Activated B cell treated with CpG ODN at 0.5 μM for 24 hours (primary cell): ENCODE data around the gene PLCB4. TPM values are rescaled to one million over a fixed set of nuclear protein-coding genes. Genes with fewer than 3 reads are reported as not detected.

ENCODE experiments used
- ATAC-seq: fragments of 200-7000 bp; cut with Tn5 transposase; one replicate; pipeline ENCODE4 v1.10.0; 2021; ENCODE audit warnings: low read depth, mild to moderate bottlenecking, moderate library complexity
- CTCF ChIA-PET: fragments of 350-600 bp; sonication (Branson Sonifier 250); formaldehyde crosslinking; loops from one replicate; lab custom pipeline; 2021; ENCODE audit warnings: antibody characterized with exemption; lab: Charles Lee
- POLR2A ChIA-PET: fragments of 350-600 bp; sonication (Branson Sonifier 250); formaldehyde crosslinking; loops from one replicate; lab custom pipeline; 2021; ENCODE audit warnings: antibody characterized with exemption; lab: Charles Lee
- DNase-seq: peaks from one replicate; pipeline ENCODE4 v3.0.0; 2022
- H3K27ac Mint-ChIP-seq: one replicate; pipeline ENCODE4 v1.8.0; 2020; ENCODE audit warnings: mixed read lengths
- H3K27me3 Mint-ChIP-seq: one replicate; pipeline ENCODE4 v1.8.0; 2021; ENCODE audit warnings: mixed read lengths
- H3K36me3 Mint-ChIP-seq: one replicate; pipeline ENCODE4 v1.8.0; 2021; ENCODE audit warnings: low read depth, mixed read lengths
- H3K4me1 Mint-ChIP-seq: one replicate; pipeline ENCODE4 v1.8.0; 2021; ENCODE audit warnings: mixed read lengths
- H3K4me3 Mint-ChIP-seq: one replicate; pipeline ENCODE4 v1.8.0; 2020; ENCODE audit warnings: mild to moderate bottlenecking, mixed read lengths
- H3K9me3 Mint-ChIP-seq: one replicate; pipeline ENCODE4 v1.8.0; 2020; ENCODE audit warnings: mixed read lengths
- CTCF ChIP-seq: fragments of 200-600 bp; IDR thresholded peaks from one replicate; pipeline ENCODE4 v1.8.0; 2022; ENCODE audit warnings: antibody characterized with exemption, mild to moderate bottlenecking
- intact Hi-C: fragments of 100-400 bp; cut with micrococcal nuclease; formaldehyde crosslinking; loops from one replicate; pipeline ENCODE4 v1.15.1; 2024
- total RNA-seq: library from RNA; stranded (reverse); gene quantifications from 2 replicates; pipeline ENCODE4 v1.2.3, GENCODE V29; 2022

PLCB4 gene
- total RNA-seq, 1 donor from 2014 or later = not detected

- H3K9me3 Mint-ChIP-seq = no peaks in the 10 kb centered on the region
- intact Hi-C loops = no loop called here
- POLR2A ChIA-PET = no interaction called here
- no peak for TF ChIP-seq CTCF
- no peak for DNase-seq
- no peaks in the 10 kb centered on the region for H3K4me1 Mint-ChIP-seq
- H3K36me3 Mint-ChIP-seq = no peaks in the 10 kb centered on the region
- no peak for ATAC-seq
- no peak overlapping the region for H3K4me3 Mint-ChIP-seq
- CTCF ChIA-PET = no interaction called here
- no peaks in the 10 kb centered on the region for H3K27me3 Mint-ChIP-seq
- H3K27ac Mint-ChIP-seq = no peak overlapping the region
Observed at GRCh38 chr20:9269280-9269971, 200.5 kb downstream of the PLCB4 start.

- intact Hi-C loops = no loop called here
- TF ChIP-seq CTCF = no peak
- ATAC-seq (no peak), DNase-seq (no peak)
- ChIA-PET CTCF (no interaction called here), POLR2A (no interaction called here)
- no peak overlapping the region for H3K27ac Mint-ChIP-seq
- no peaks in the 10 kb centered on the region for H3K36me3 Mint-ChIP-seq
- H3K27me3 Mint-ChIP-seq = no peaks in the 10 kb centered on the region
- no peaks in the 10 kb centered on the region for H3K9me3 Mint-ChIP-seq
- H3K4me3 Mint-ChIP-seq = no peak overlapping the region
- H3K4me1 Mint-ChIP-seq = no peaks in the 10 kb centered on the region
Observed at GRCh38 chr20:9270831-9271230, 201.9 kb downstream of the PLCB4 start.

- no peak overlapping the region for H3K27ac Mint-ChIP-seq
- H3K27me3 Mint-ChIP-seq = no peaks in the 10 kb centered on the region
- ATAC-seq (no peak), DNase-seq (no peak)
- CTCF ChIA-PET = no interaction called here
- no peaks in the 10 kb centered on the region for H3K9me3 Mint-ChIP-seq
- POLR2A ChIA-PET = no interaction called here
- H3K4me1 Mint-ChIP-seq = no peaks in the 10 kb centered on the region
- intact Hi-C loops = no loop called here
- no peak overlapping the region for H3K4me3 Mint-ChIP-seq
- no peaks in the 10 kb centered on the region for H3K36me3 Mint-ChIP-seq
- no peak for TF ChIP-seq CTCF
Observed at GRCh38 chr20:9276966-9277468, 208.1 kb downstream of the PLCB4 start.

- TF ChIP-seq CTCF = no peak
- CTCF ChIA-PET = no interaction called here
- intact Hi-C loops = no loop called here
Observed at GRCh38 chr20:9279918-9280401, 211.1 kb downstream of the PLCB4 start.

GRCh38 chr20:9280666-9281065 lies 211.8 kb downstream of the PLCB4 start:
- Mint-ChIP-seq H3K4me3 (no peak overlapping the region), H3K27me3 (no peaks in the 10 kb centered on the region), H3K4me1 (no peaks in the 10 kb centered on the region), H3K27ac (no peak overlapping the region), H3K36me3 (no peaks in the 10 kb centered on the region), H3K9me3 (peaks cover 3% of the 10 kb centered on the region)
- ATAC-seq (no peak), DNase-seq (no peak)
- ChIA-PET POLR2A (no interaction called here), CTCF (no interaction called here)
- TF ChIP-seq CTCF = no peak
- intact Hi-C loops = no loop called here

More at GRCh38 chr20:9279918-9280401, 211.1 kb downstream of the PLCB4 start:
- Mint-ChIP-seq H3K27me3 (no peaks in the 10 kb centered on the region), H3K9me3 (peaks cover 3% of the 10 kb centered on the region), H3K4me3 (no peak overlapping the region), H3K4me1 (no peaks in the 10 kb centered on the region), H3K27ac (no peak overlapping the region), H3K36me3 (no peaks in the 10 kb centered on the region)
- DNase-seq = no peak
- POLR2A ChIA-PET = no interaction called here
- ATAC-seq = no peak
